ENCODE results near the gene UBE2G1.

- peak; percentile 50 for TF ChIP-seq SOX6 (IDR thresholded peaks at IDR 0.05)
- no peak for TF ChIP-seq RB1 (IDR thresholded peaks at IDR 0.05; ENCODE audit: low read depth)
- no peak for TF ChIP-seq POLR2B (IDR thresholded peaks at IDR 0.05; ENCODE audit: low read depth, partially characterized antibody)
- TF ChIP-seq KHSRP (IDR thresholded peaks at IDR 0.05), result no peak
- no peak for TF ChIP-seq WHSC1 (IDR thresholded peaks at IDR 0.05; ENCODE audit: low read length)
- TF ChIP-seq SIN3A (IDR thresholded peaks at IDR 0.05; ENCODE audit: borderline replicate concordance in 2 of 2, control insufficient read depth in 1 of 2, low read depth in 2 of 2, low read length in 2 of 2), result no peak
- no peak for TF ChIP-seq XRCC4 (IDR thresholded peaks at IDR 0.05; ENCODE audit: extremely low read depth, insufficient read depth, insufficient read length)
- no peak for TF ChIP-seq TEAD2 (tag; IDR thresholded peaks at IDR 0.05)
These were observed 44.7 kb upstream of the UBE2G1 start for GRCh38 chr17:4411201-4411600.

Data from K562 (cell line).